Left lung (tissue), 10 donors: ENCODE data around the gene KRTAP10-3. TPM values are rescaled to one million over a fixed set of nuclear protein-coding genes. Genes with fewer than 3 reads are reported as not detected.
A peak's percentile ranks its signal among the peaks of the same experiment; 100 is the strongest.

Experiments used
- ATAC-seq: fragments of 200-7000 bp; cut with Tn5 transposase; one replicate; pipeline ENCODE4 v1.9.1; 2020; ENCODE audit warnings: moderate library complexity
- DNase-seq, 4 donors: peaks; one replicate each; pipeline ENCODE4 v3.0.0-alpha.2; 2013 to 2020
- H3K27ac ChIP-seq, 2 donors: fragments of 200-600 bp; sonication (generic) in 1 of 2; one replicate each; pipeline versions ENCODE4 v1.5.0 to v1.8.0; 2020 to 2021
- H3K27me3 ChIP-seq, 2 donors: fragments of 200-600 bp; sonication (generic) in 1 of 2; one replicate each; pipeline versions ENCODE4 v1.5.0 to v1.8.0; 2020 to 2021
- H3K36me3 ChIP-seq, 2 donors: fragments of 200-600 bp; sonication (generic) in 1 of 2; one replicate each; pipeline versions ENCODE4 v1.5.0 to v1.8.0; 2020 to 2021
- H3K4me1 ChIP-seq, 2 donors: fragments of 200-600 bp; one replicate each; pipeline ENCODE4 v1.8.0; 2021
- H3K4me3 ChIP-seq, 2 donors: fragments of 200-600 bp; sonication (generic) in 1 of 2; one replicate each; pipeline versions ENCODE4 v1.5.0 to v1.8.0; 2020 to 2021; ENCODE audit warnings: mild to moderate bottlenecking in 1 of 2
- H3K9me3 ChIP-seq, 2 donors: fragments of 200-600 bp; sonication (generic) in 1 of 2; one replicate each; pipeline versions ENCODE4 v1.5.0 to v1.8.0; 2020 to 2021
- intact Hi-C, 2 donors: fragments of 100-400 bp; cut with DNase I; formaldehyde crosslinking; loops; one replicate each; pipeline versions ENCODE4 v1.11.2 to v1.14.2; 2022
- polyA plus RNA-seq, 6 donors: library from polyadenylated mRNA; unstranded; fragments of 120-200 nt; gene quantifications; one replicate each; pipeline ENCODE4 v1.2.1, GENCODE V29; 2013; ENCODE audit not compliant: insufficient read length in 6 of 6
- total RNA-seq, 2 donors: library from RNA; stranded (reverse); fragmentation: NEBNext Ultra II Directional; extraction: Animal tissue kit (Norgen Biotek cat#: 25700); gene quantifications; one replicate each; pipeline ENCODE4 v1.2.1, GENCODE V29; 2021
- TF ChIP-seq, protein P1 (sequence below), 2 donors: fragments of 200-600 bp; sonication (generic) in 1 of 2; IDR thresholded peaks; one replicate each; pipeline versions ENCODE4 v1.5.0 to v1.8.0; 2021; ENCODE audit warnings: antibody characterized with exemption in 2 of 2
- donor health status: DM: no; HTN: yes; CAD: no.
- donor health status: DM: no; HTN: no; CAD: no.

The KRTAP10-3 gene
- total and polyA plus RNA-seq, 8 donors: not detected

DNA sequence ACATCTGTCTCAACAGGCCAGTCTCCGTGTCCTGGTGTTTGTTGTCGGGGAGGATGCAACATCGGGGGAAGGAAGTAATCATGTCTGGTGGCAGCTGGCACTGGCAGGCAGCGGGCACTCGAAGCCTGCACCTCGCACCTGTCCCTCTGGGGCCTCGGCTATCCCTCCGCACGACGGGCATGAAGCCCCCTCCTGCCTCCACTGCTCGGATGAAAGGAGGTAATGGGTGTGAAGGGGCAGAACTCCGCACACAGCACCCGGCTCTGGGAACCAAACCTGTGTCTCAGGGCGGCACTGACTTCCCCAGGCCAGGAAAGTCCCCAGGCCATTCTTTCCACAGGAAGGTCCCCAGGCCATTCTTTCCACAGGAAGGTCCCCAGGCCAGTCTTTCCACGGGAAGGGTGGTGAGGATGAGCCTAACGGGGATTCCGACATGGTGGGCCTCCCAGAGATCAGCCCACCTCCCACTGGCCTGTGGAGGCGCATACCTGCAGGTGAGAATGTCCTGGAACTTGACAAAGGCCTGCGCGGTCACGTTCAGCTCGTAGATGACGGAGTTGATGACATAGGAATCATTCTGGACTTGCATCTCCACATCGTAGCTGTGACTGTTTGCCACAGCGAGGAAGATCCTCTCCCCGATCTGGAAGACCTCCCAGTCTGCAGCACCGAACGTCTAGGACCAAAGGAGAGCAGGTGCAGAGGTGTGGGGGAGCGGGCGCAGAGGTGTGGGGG is 49.7 kb downstream of the KRTAP10-3 start:
- peaks cover 0 to 8% of the 10 kb centered on the region in 2 donors for H3K4me1 ChIP-seq

DNA sequence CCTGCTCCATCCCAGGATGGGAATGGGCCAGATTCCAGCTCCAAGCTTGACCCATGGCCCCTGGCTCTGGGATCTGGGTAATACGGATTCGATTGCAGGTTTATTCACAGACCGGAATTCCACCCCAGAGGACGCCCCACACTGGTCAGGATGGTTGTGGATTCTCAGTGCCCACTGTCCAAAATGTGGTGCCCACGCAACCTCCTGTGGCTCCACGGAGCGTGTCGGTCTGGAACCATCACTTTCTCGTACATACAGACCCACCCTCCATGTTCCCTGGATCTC is 50.2 kb downstream of the KRTAP10-3 start:
- no peak for ATAC-seq
- DNase-seq: peak in 1 of 4 donors; percentile 45
- H3K27me3 ChIP-seq: peaks cover 0 to 64% of the 10 kb centered on the region in 2 donors

More for the DNA sequence above, 49.7 kb downstream of the KRTAP10-3 start:
- peak in 1 of 4 donors; percentile 50 for DNase-seq
- no peak overlapping the region for H3K27ac ChIP-seq
- TF ChIP-seq, protein P1, sequence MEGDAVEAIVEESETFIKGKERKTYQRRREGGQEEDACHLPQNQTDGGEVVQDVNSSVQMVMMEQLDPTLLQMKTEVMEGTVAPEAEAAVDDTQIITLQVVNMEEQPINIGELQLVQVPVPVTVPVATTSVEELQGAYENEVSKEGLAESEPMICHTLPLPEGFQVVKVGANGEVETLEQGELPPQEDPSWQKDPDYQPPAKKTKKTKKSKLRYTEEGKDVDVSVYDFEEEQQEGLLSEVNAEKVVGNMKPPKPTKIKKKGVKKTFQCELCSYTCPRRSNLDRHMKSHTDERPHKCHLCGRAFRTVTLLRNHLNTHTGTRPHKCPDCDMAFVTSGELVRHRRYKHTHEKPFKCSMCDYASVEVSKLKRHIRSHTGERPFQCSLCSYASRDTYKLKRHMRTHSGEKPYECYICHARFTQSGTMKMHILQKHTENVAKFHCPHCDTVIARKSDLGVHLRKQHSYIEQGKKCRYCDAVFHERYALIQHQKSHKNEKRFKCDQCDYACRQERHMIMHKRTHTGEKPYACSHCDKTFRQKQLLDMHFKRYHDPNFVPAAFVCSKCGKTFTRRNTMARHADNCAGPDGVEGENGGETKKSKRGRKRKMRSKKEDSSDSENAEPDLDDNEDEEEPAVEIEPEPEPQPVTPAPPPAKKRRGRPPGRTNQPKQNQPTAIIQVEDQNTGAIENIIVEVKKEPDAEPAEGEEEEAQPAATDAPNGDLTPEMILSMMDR (IDR thresholded peaks at IDR 0.05): no peak
- no peaks in the 10 kb centered on the region for H3K36me3 ChIP-seq
- H3K9me3 ChIP-seq: no peaks in the 10 kb centered on the region
- H3K4me3 ChIP-seq: no peak overlapping the region
- ATAC-seq: no peak
- intact Hi-C loops: no loop called here
- peaks cover 0 to 67% of the 10 kb centered on the region in 2 donors for H3K27me3 ChIP-seq

More for the DNA sequence above, 50.2 kb downstream of the KRTAP10-3 start:
- H3K4me3 ChIP-seq: no peak overlapping the region
- no peak overlapping the region for H3K27ac ChIP-seq
- H3K36me3 ChIP-seq: no peaks in the 10 kb centered on the region
- H3K4me1 ChIP-seq: peaks cover 0 to 8% of the 10 kb centered on the region in 2 donors
- TF ChIP-seq, protein P1 (IDR thresholded peaks at IDR 0.05): no peak
- H3K9me3 ChIP-seq: no peaks in the 10 kb centered on the region
- intact Hi-C loops: no loop called here

Other genes starting within 250 kb of the KRTAP10-3 start
- gene CFAP410, start 219.4 kb downstream of the KRTAP10-3 start, total RNA-seq: 10 to 100 TPM; 20.8 to 21.4 TPM
- gene CFAP410, start 219.4 kb downstream of the KRTAP10-3 start, polyA plus RNA-seq: 10 to 100 TPM; 16.5 to 31.5 (median 20.7) TPM
- 10 to 100 TPM; 11.0 to 25.6 TPM for gene TRPM2, start 205.2 kb downstream of the KRTAP10-3 start, total RNA-seq
- 1 to 10 TPM; 1.2 to 1.8 (median 1.5) TPM for gene TRPM2, start 205.2 kb downstream of the KRTAP10-3 start, polyA plus RNA-seq
- 1 to 10 TPM; 2.4 to 5.7 TPM for gene LRRC3, start 103.3 kb downstream of the KRTAP10-3 start, total RNA-seq
- gene LRRC3, start 103.3 kb downstream of the KRTAP10-3 start, polyA plus RNA-seq: 1 to 10 TPM; 4.9 to 7.0 (median 6.3) TPM
- gene KRTAP10-1, start 18.6 kb downstream of the KRTAP10-3 start, total RNA-seq: not detected
- not detected for gene KRTAP10-1, start 18.6 kb downstream of the KRTAP10-3 start, polyA plus RNA-seq
- under 1 TPM in 1 of 2 donors, not detected in 1; 0.24 TPM for gene KRTAP10-2, start 7.3 kb downstream of the KRTAP10-3 start, total RNA-seq
- not detected for gene KRTAP10-2, start 7.3 kb downstream of the KRTAP10-3 start, polyA plus RNA-seq
- gene KRTAP10-4, start 14.9 kb upstream of the KRTAP10-3 start, total RNA-seq: not detected
- not detected for gene KRTAP10-4, start 14.9 kb upstream of the KRTAP10-3 start, polyA plus RNA-seq
- gene KRTAP10-5, start 21.8 kb upstream of the KRTAP10-3 start, total RNA-seq: not detected
- not detected for gene KRTAP10-5, start 21.8 kb upstream of the KRTAP10-3 start, polyA plus RNA-seq
- gene KRTAP10-6, start 33.7 kb upstream of the KRTAP10-3 start, total RNA-seq: not detected
- not detected for gene KRTAP10-6, start 33.7 kb upstream of the KRTAP10-3 start, polyA plus RNA-seq
- gene KRTAP10-7, start 41.8 kb upstream of the KRTAP10-3 start, total RNA-seq: not detected
- not detected for gene KRTAP10-7, start 41.8 kb upstream of the KRTAP10-3 start, polyA plus RNA-seq
- gene KRTAP10-8, start 53.3 kb upstream of the KRTAP10-3 start, total RNA-seq: not detected
- gene KRTAP10-8, start 53.3 kb upstream of the KRTAP10-3 start, polyA plus RNA-seq: not detected
- not detected for gene KRTAP10-9, start 68.3 kb upstream of the KRTAP10-3 start, total RNA-seq
- not detected for gene KRTAP10-9, start 68.3 kb upstream of the KRTAP10-3 start, polyA plus RNA-seq
- not detected for gene KRTAP10-10, start 78.6 kb upstream of the KRTAP10-3 start, total RNA-seq
- not detected for gene KRTAP10-10, start 78.6 kb upstream of the KRTAP10-3 start, polyA plus RNA-seq
- not detected for gene KRTAP10-11, start 87.6 kb upstream of the KRTAP10-3 start, total RNA-seq
- gene KRTAP10-11, start 87.6 kb upstream of the KRTAP10-3 start, polyA plus RNA-seq: not detected
- gene KRTAP12-4, start 95.9 kb upstream of the KRTAP10-3 start, total RNA-seq: not detected
- not detected for gene KRTAP12-4, start 95.9 kb upstream of the KRTAP10-3 start, polyA plus RNA-seq
- gene KRTAP12-3, start 99.1 kb upstream of the KRTAP10-3 start, total RNA-seq: not detected
- not detected for gene KRTAP12-3, start 99.1 kb upstream of the KRTAP10-3 start, polyA plus RNA-seq
- gene KRTAP12-2, start 108.1 kb upstream of the KRTAP10-3 start, total RNA-seq: not detected
- not detected for gene KRTAP12-2, start 108.1 kb upstream of the KRTAP10-3 start, polyA plus RNA-seq
- gene KRTAP12-1, start 123.4 kb upstream of the KRTAP10-3 start, total RNA-seq: not detected
- gene KRTAP12-1, start 123.4 kb upstream of the KRTAP10-3 start, polyA plus RNA-seq: not detected
- not detected for gene KRTAP10-12, start 138.4 kb upstream of the KRTAP10-3 start, total RNA-seq
- not detected for gene KRTAP10-12, start 138.4 kb upstream of the KRTAP10-3 start, polyA plus RNA-seq
- under 1 TPM; 0.10 to 0.26 TPM for gene TSPEAR, start 152.8 kb upstream of the KRTAP10-3 start, total RNA-seq
- gene TSPEAR, start 152.8 kb upstream of the KRTAP10-3 start, polyA plus RNA-seq: 1 to 10 TPM; 2.4 to 4.7 (median 3.5) TPM
- 10 to 100 TPM; 75.0 to 90.9 TPM for gene UBE2G2, start 243.0 kb upstream of the KRTAP10-3 start, total RNA-seq
- gene UBE2G2, start 243.0 kb upstream of the KRTAP10-3 start, polyA plus RNA-seq: 100 to 1,000 TPM; 119 to 157 (median 139) TPM